ENCODE data around the gene FAM241A. TPM values are rescaled to one million over a fixed set of nuclear protein-coding genes. Genes with fewer than 3 reads are reported as not detected.

FAM241A gene
- total and polyA plus RNA-seq, 9 of the 15 experiments (the other 6 are each of a cell fraction or from before 2014, with no cell fraction given): 2.3 to 8.5 (median 5.3) TPM

DNA sequence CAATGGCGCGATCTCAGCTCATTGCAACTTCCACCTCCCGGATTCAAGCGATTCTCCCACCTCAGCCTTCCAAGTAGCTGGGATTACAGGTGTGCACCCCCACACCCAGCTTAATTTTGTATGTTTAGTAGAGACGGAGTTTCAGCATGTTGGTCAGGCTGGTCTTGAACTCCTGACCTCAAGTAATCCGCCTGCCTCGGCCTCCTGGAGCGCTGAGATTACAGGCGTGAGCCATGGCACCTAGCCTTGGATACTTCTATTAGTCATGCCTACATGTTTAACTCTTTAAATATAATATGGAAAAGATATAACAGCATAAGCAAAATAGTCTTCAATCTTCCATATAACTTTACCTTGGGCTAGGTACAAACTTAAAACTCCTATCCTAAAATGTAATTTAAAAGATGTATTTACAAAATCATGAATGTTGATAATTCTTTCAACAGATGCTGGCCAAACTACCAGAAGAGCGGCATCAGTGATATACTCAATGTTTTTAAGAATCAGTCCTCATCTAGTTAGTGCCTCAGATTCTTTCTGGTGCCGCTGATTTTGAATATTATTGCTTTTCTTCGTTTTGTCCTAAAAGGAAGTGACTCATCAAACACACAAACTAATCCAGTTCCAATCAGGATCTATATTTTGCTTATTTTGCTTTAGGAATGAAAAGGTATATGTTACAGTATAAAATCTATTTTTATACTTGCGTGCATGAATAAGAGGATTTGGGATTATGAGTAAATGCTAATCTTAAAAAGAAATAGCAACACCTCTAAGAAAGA is 23.7 kb downstream of the FAM241A start (continued):
- TF ChIP-seq, protein P1, sequence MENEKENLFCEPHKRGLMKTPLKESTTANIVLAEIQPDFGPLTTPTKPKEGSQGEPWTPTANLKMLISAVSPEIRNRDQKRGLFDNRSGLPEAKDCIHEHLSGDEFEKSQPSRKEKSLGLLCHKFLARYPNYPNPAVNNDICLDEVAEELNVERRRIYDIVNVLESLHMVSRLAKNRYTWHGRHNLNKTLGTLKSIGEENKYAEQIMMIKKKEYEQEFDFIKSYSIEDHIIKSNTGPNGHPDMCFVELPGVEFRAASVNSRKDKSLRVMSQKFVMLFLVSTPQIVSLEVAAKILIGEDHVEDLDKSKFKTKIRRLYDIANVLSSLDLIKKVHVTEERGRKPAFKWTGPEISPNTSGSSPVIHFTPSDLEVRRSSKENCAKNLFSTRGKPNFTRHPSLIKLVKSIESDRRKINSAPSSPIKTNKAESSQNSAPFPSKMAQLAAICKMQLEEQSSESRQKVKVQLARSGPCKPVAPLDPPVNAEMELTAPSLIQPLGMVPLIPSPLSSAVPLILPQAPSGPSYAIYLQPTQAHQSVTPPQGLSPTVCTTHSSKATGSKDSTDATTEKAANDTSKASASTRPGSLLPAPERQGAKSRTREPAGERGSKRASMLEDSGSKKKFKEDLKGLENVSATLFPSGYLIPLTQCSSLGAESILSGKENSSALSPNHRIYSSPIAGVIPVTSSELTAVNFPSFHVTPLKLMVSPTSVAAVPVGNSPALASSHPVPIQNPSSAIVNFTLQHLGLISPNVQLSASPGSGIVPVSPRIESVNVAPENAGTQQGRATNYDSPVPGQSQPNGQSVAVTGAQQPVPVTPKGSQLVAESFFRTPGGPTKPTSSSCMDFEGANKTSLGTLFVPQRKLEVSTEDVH (IDR thresholded peaks at IDR 0.05; ENCODE audit: low read depth, partially characterized antibody): no peak
- TF ChIP-seq, protein P2, sequence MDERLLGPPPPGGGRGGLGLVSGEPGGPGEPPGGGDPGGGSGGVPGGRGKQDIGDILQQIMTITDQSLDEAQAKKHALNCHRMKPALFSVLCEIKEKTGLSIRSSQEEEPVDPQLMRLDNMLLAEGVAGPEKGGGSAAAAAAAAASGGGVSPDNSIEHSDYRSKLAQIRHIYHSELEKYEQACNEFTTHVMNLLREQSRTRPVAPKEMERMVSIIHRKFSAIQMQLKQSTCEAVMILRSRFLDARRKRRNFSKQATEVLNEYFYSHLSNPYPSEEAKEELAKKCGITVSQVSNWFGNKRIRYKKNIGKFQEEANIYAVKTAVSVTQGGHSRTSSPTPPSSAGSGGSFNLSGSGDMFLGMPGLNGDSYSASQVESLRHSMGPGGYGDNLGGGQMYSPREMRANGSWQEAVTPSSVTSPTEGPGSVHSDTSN (CRISPR knock-in tag; IDR thresholded peaks at IDR 0.05; ENCODE audit: low read depth): no peak
- TF ChIP-seq, protein P2 (tag; conservative IDR thresholded peaks at IDR 0.05; ENCODE audit: low read depth): no peak
- TF ChIP-seq FOXK2 (conservative IDR thresholded peaks at IDR 0.05 in 1 of 2, IDR thresholded peaks at IDR 0.05 in 1 of 2; ENCODE audit: low read depth in 2 of 2): no peak
- TF ChIP-seq HNRNPH1 (optimal IDR thresholded peaks at IDR 0.05; ENCODE audit: low read depth, low read length): no peak
- TF ChIP-seq, protein P3, sequence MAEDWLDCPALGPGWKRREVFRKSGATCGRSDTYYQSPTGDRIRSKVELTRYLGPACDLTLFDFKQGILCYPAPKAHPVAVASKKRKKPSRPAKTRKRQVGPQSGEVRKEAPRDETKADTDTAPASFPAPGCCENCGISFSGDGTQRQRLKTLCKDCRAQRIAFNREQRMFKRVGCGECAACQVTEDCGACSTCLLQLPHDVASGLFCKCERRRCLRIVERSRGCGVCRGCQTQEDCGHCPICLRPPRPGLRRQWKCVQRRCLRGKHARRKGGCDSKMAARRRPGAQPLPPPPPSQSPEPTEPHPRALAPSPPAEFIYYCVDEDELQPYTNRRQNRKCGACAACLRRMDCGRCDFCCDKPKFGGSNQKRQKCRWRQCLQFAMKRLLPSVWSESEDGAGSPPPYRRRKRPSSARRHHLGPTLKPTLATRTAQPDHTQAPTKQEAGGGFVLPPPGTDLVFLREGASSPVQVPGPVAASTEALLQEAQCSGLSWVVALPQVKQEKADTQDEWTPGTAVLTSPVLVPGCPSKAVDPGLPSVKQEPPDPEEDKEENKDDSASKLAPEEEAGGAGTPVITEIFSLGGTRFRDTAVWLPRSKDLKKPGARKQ (CRISPR knock-in tag; IDR thresholded peaks at IDR 0.05): no peak
- TF ChIP-seq, protein P4, sequence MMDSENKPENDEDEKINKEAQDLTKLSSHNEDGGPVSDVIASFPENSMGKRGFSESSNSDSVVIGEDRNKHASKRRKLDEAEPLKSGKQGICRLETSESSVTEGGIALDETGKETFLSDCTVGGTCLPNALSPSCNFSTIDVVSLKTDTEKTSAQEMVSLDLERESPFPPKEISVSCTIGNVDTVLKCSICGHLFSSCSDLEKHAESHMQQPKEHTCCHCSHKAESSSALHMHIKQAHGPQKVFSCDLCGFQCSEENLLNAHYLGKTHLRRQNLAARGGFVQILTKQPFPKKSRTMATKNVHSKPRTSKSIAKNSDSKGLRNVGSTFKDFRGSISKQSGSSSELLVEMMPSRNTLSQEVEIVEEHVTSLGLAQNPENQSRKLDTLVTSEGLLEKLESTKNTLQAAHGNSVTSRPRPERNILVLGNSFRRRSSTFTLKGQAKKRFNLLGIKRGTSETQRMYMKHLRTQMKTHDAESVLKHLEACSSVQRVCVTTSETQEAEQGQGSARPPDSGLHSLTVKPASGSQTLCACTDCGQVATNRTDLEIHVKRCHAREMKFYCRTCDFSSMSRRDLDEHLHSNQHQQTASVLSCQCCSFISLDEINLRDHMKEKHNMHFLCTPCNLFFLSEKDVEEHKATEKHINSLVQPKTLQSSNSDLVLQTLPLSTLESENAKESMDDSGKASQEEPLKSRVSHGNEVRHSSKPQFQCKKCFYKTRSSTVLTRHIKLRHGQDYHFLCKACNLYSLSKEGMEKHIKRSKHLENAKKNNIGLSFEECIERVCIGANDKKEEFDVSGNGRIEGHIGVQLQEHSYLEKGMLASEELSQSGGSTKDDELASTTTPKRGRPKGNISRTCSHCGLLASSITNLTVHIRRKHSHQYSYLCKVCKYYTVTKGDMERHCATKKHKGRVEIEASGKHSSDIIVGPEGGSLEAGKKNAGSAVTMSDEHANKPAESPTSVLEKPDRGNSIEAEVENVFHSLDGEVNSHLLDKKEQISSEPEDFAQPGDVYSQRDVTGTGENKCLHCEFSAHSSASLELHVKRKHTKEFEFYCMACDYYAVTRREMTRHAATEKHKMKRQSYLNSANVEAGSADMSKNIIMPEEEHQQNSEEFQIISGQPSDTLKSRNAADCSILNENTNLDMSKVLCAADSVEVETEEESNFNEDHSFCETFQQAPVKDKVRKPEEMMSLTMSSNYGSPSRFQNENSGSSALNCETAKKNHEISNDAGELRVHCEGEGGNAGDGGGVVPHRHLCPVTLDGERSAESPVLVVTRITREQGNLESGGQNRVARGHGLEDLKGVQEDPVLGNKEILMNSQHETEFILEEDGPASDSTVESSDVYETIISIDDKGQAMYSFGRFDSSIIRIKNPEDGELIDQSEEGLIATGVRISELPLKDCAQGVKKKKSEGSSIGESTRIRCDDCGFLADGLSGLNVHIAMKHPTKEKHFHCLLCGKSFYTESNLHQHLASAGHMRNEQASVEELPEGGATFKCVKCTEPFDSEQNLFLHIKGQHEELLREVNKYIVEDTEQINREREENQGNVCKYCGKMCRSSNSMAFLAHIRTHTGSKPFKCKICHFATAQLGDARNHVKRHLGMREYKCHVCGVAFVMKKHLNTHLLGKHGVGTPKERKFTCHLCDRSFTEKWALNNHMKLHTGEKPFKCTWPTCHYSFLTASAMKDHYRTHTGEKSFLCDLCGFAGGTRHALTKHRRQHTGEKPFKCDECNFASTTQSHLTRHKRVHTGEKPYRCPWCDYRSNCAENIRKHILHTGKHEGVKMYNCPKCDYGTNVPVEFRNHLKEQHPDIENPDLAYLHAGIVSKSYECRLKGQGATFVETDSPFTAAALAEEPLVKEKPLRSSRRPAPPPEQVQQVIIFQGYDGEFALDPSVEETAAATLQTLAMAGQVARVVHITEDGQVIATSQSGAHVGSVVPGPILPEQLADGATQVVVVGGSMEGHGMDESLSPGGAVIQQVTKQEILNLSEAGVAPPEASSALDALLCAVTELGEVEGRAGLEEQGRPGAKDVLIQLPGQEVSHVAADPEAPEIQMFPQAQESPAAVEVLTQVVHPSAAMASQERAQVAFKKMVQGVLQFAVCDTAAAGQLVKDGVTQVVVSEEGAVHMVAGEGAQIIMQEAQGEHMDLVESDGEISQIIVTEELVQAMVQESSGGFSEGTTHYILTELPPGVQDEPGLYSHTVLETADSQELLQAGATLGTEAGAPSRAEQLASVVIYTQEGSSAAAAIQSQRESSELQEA (IDR thresholded peaks at IDR 0.05; ENCODE audit: low read depth): no peak
- peak; percentile 57 for TF ChIP-seq CXXC5 (CRISPR knock-in tag; IDR thresholded peaks at IDR 0.05)
- no peak for TF ChIP-seq U2AF2 (optimal IDR thresholded peaks at IDR 0.05; ENCODE audit: low read depth, low read length)
- 0 out of 2 replicates have a peak, but pooled peaks have one; percentile 37 for TF ChIP-seq NR2C1 (IDR thresholded peaks at IDR 0.05)
- no peak for TF ChIP-seq NR2C1 (tag; IDR thresholded peaks at IDR 0.05)

Data from K562 (cell line).